Retinal pigment epithelial cell (primary cell): ENCODE measurements around the gene MAP7.
"Not testable (repeated sequence)": the region's sequence is repeated elsewhere in the genome, so short reads cannot be mapped to it uniquely, and the experiment has no call there.

Experiments used
- DNase-seq: peaks from one replicate; pipeline ENCODE4 v3.0.0-alpha.2; 2010; ENCODE audit warnings: low read depth
- H3K4me3 ChIP-seq: 2 replicates; pipeline ENCODE4 v1.5.1; 2011; ENCODE audit warnings: mild to moderate bottlenecking, low read length, control low read depth, moderate library complexity
- CTCF ChIP-seq: conservative IDR thresholded peaks from 2 replicates; pipeline ENCODE4 v1.5.1; 2011; ENCODE audit warnings: low read depth, low read length, control low read depth, inconsistent platforms

The MAP7 gene

GRCh38 chr6:136483906-136484305 is 66.3 kb downstream of the MAP7 start:
- no peak for TF ChIP-seq CTCF
- H3K4me3 ChIP-seq = no peak overlapping the region
- no peak for DNase-seq

GRCh38 chr6:136483005-136483404 is 67.2 kb downstream of the MAP7 start:
- DNase-seq = not testable (repeated sequence)

GRCh38 chr6:136477548-136477947 is 72.7 kb downstream of the MAP7 start:
- no peak for TF ChIP-seq CTCF
- DNase-seq = no peak
- H3K4me3 ChIP-seq = no peak overlapping the region

More at GRCh38 chr6:136483005-136483404, 67.2 kb downstream of the MAP7 start:
- H3K4me3 ChIP-seq = not testable (repeated sequence)

GRCh38 chr6:136475686-136476085 is 74.5 kb downstream of the MAP7 start:
- no peak overlapping the region for H3K4me3 ChIP-seq
- no peak for TF ChIP-seq CTCF
- DNase-seq = no peak

GRCh38 chr6:136474241-136474640 is 76.0 kb downstream of the MAP7 start:
- H3K4me3 ChIP-seq = no peak overlapping the region
- DNase-seq = no peak
- no peak for TF ChIP-seq CTCF

- TF ChIP-seq CTCF = no peak
- no peak overlapping the region for H3K4me3 ChIP-seq
- no peak for DNase-seq
These were observed 78.3 kb downstream of the MAP7 start for GRCh38 chr6:136471922-136472321.

- H3K4me3 ChIP-seq = no peak overlapping the region
- DNase-seq = no peak
- no peak for TF ChIP-seq CTCF
These were observed 78.8 kb downstream of the MAP7 start for GRCh38 chr6:136471372-136471771.

- no peak for DNase-seq
- no peak overlapping the region for H3K4me3 ChIP-seq
- no peak for TF ChIP-seq CTCF
These were observed 80.2 kb downstream of the MAP7 start for GRCh38 chr6:136470044-136470443.
